ENCODE measurements around the gene LRRN3. TPM values are rescaled to one million over a fixed set of nuclear protein-coding genes. Genes with fewer than 3 reads are reported as not detected.

Gene LRRN3
- total and polyA plus RNA-seq, 2 of the 8 experiments (the other 6 are each of a cell fraction or from before 2014, with no cell fraction given) = 0.20 to 0.32 TPM

- no peak for TF ChIP-seq PHF8 (conservative IDR thresholded peaks at IDR 0.05; ENCODE audit: low read depth, low read length)
- no peak for TF ChIP-seq CBX5 (IDR thresholded peaks at IDR 0.05; ENCODE audit: low read depth, low read length)
- TF ChIP-seq CBX8 (IDR thresholded peaks at IDR 0.05; ENCODE audit: borderline replicate concordance, low read depth, low read length) = no peak
- TF ChIP-seq FOSL1 (IDR thresholded peaks at IDR 0.05; ENCODE audit: insufficient read depth, low read depth, low read length) = no peak
- no peak for TF ChIP-seq CHD1 (IDR thresholded peaks at IDR 0.05; ENCODE audit: low read depth, low read length)
- no peak for TF ChIP-seq TAF7 (optimal IDR thresholded peaks at IDR 0.05; ENCODE audit: borderline replicate concordance, low read depth, low read length)
Observed at GRCh38 chr7:111168182-111168581, 77.3 kb downstream of the LRRN3 start (continued).

All from H1 (cell line).